HepG2 (cell line): ENCODE results near the gene PGK1. TPM values are rescaled to one million over a fixed set of nuclear protein-coding genes. Genes with fewer than 3 reads are reported as not detected.

Source experiments
- ATAC-seq: fragments of 200-7000 bp; cut with Tn5 transposase; 3 replicates; pipeline ENCODE4 v1.9.1; 2020; ENCODE audit warnings: mild to moderate bottlenecking, moderate library complexity
- BruUV-seq: library from RNA; stranded (reverse); fragments of 400-500 nt; replicated peaks from 2 replicates; lab custom pipeline; 2021; lab: Mats Ljungman, UMichigan
- CTCF ChIA-PET: fragments of 300-600 bp; formaldehyde crosslinking; extraction: SDS; loops from one replicate; lab custom pipeline; 2021; ENCODE audit warnings: low total read pairs, inconsistent platforms, low intra/inter-chr PET ratio; lab: Yijun Ruan, JAX
- POLR2A ChIA-PET: fragments of 350-600 bp; sonication (Branson Sonifier 250); formaldehyde crosslinking; loops from one replicate; lab custom pipeline; 2020; ENCODE audit warnings: antibody characterized with exemption, inconsistent platforms; lab: Yijun Ruan, JAX
- DNase-seq: peaks from one replicate; pipeline ENCODE4 v3.0.0-alpha.2; 2015; ENCODE audit warnings: low spot score
- FAIRE-seq: peaks from 3 replicates; lab custom pipeline; 2011; peaks lifted over from hg19 to GRCh38; lab: Jason Lieb, UNC
- H2AFZ ChIP-seq: one replicate; pipeline ENCODE4 v1.6.1; 2011; ENCODE audit warnings: low read length, inconsistent platforms
- H3K27ac ChIP-seq: fragments of 300-600 bp; 3 replicates; pipeline ENCODE4 v1.8.0; 2011; ENCODE audit warnings: mixed run types, mild to moderate bottlenecking, mixed read lengths, low read length, inconsistent platforms; ENCODE audit not compliant: insufficient read depth; ENCODE audit errors: extremely low read length
- H3K27me3 ChIP-seq, 2 experiments: fragments of 200-600 bp in 1 of 2; 2 replicates in 1 of 2; 3 replicates in 1 of 2; pipeline versions ENCODE4 v1.6.0 to v1.8.0; 2011; ENCODE audit warnings: low read length in 2 of 2, mild to moderate bottlenecking in 2 of 2, moderate library complexity in 2 of 2, inconsistent platforms in 1 of 2; ENCODE audit not compliant: insufficient read depth in 2 of 2, control insufficient read depth in 1 of 2
- H3K36me3 ChIP-seq, 2 experiments: fragments of 200-600 bp in 1 of 2; replicated peaks in 1 of 2; 2 replicates in 1 of 2; 3 replicates in 1 of 2; pipeline versions ENCODE4 v1.5.1 to v1.8.0; 2011; ENCODE audit warnings: low read length in 2 of 2, inconsistent platforms in 1 of 2; ENCODE audit not compliant: insufficient read depth in 2 of 2, control insufficient read depth in 1 of 2
- H3K4me1 ChIP-seq: 2 replicates; pipeline ENCODE4 v1.5.1; 2012; ENCODE audit warnings: low read length, inconsistent platforms; ENCODE audit not compliant: insufficient read depth
- H3K4me2 ChIP-seq: 2 replicates; pipeline ENCODE4 v1.6.0; 2011; ENCODE audit warnings: low read depth, low read length, inconsistent platforms
- H3K4me3 ChIP-seq, 3 experiments: fragments of 200-600 bp in 1 of 3; sonication (generic), shearing (Covaris generic) in 1 of 3; replicated peaks in 1 of 3; 2 replicates each; pipeline ENCODE4 v1.5.1; 2011 to 2016; ENCODE audit warnings: low read length in 3 of 3, inconsistent platforms in 2 of 3, low read depth in 2 of 3, mild to moderate bottlenecking in 2 of 3, control low read depth in 1 of 3, mixed read lengths in 1 of 3; ENCODE audit not compliant: insufficient read depth in 1 of 3
- H3K79me2 ChIP-seq: one replicate; pipeline ENCODE4 v1.6.1; 2011; ENCODE audit warnings: low read length, inconsistent platforms; ENCODE audit not compliant: insufficient read depth
- H3K9ac ChIP-seq: 2 replicates; pipeline ENCODE4 v1.6.0; 2011; ENCODE audit warnings: mild to moderate bottlenecking, low read depth, low read length, inconsistent platforms; ENCODE audit not compliant: insufficient read depth
- H3K9me3 ChIP-seq: 2 replicates; pipeline ENCODE4 v1.5.1; 2012; ENCODE audit warnings: mild to moderate bottlenecking, low read length
- H4K20me1 ChIP-seq: 2 replicates; pipeline ENCODE4 v1.6.0; 2011; ENCODE audit warnings: inconsistent platforms, mild to moderate bottlenecking, low read length, moderate library complexity; ENCODE audit not compliant: insufficient read depth
- CEBPB ChIP-seq: IDR thresholded peaks from 2 replicates; pipeline ENCODE4 v1.6.1; 2011; ENCODE audit warnings: low read depth, low read length, improper control_type of control experiment, borderline replicate concordance
- DR1 ChIP-seq: sonication (generic); formaldehyde crosslinking; IDR thresholded peaks from 2 replicates; pipeline ENCODE4 v1.8.0; 2021; ENCODE audit warnings: mild to moderate bottlenecking, missing genetic modification reagents, inconsistent platforms
- FOSL2 ChIP-seq: sonication (generic); formaldehyde crosslinking; IDR thresholded peaks from 2 replicates; pipeline ENCODE4 v1.4.0; 2020; ENCODE audit warnings: missing genetic modification reagents
- HNF4A ChIP-seq: sonication (generic); formaldehyde crosslinking; IDR thresholded peaks from 2 replicates; pipeline ENCODE4 v1.4.0; 2020; ENCODE audit warnings: missing genetic modification reagents
- ISX ChIP-seq: sonication (generic); formaldehyde crosslinking; conservative IDR thresholded peaks from 2 replicates; pipeline ENCODE4 v1.5.0; 2020; ENCODE audit warnings: missing genetic modification reagents
- KDM6A ChIP-seq: IDR thresholded peaks from 2 replicates; pipeline ENCODE4 v1.6.1; 2016; ENCODE audit warnings: low read depth
- SAP130 ChIP-seq: IDR thresholded peaks from 2 replicates; pipeline ENCODE4 v1.6.1; 2016; ENCODE audit warnings: low read depth
- SP5 ChIP-seq: IDR thresholded peaks from 2 replicates; pipeline ENCODE4 v1.6.1; 2016; ENCODE audit warnings: low read depth, borderline replicate concordance
- THAP11 ChIP-seq: IDR thresholded peaks from 2 replicates; pipeline ENCODE4 v1.6.1; 2016; ENCODE audit warnings: missing biosample characterization, missing genetic modification reagents
- ZNF761 ChIP-seq: sonication (generic); formaldehyde crosslinking; conservative IDR thresholded peaks from 2 replicates; pipeline ENCODE4 v1.4.0; 2020; ENCODE audit warnings: mild to moderate bottlenecking, missing genetic modification reagents
- WGBS: methylation state at CpG from one replicate; pipeline ENCODE4 v1.1.6; 2017; ENCODE audit warnings: low lambda C conversion rate; 5-methylcytosine and 5-hydroxymethylcytosine counted together
- in situ Hi-C: cut with HindIII; loops from 2 replicates; pipeline ENCODE4 v1.10.0; 2017; ENCODE audit warnings: low pct_unique_long_range_greater_than_20kb; ENCODE audit not compliant: extremely low pct_ligation_motif_present
- intact Hi-C: fragments of 100-400 bp; cut with micrococcal nuclease; formaldehyde crosslinking; loops from one replicate; pipeline ENCODE4 v1.10.0; 2022; ENCODE audit not compliant: unreplicated experiment
- polyA plus RNA-seq, 8 experiments: library from polyadenylated mRNA; depleted of rRNA in 3 of 8; stranded (reverse) in 7 of 8; unstranded in 1 of 8; fragments of >200 nt; fragmentation: Illumina TruSeq in 4 of 8; extraction: Trizol in 4 of 8; gene quantifications; 2 replicates each; pipeline versions ENCODE4 v1.2.1 to v1.2.3, GENCODE V29; 2011 to 2016; ENCODE audit warnings: low read depth in 4 of 8, missing spikeins in 1 of 8, mixed read lengths in 1 of 8; ENCODE audit not compliant: insufficient read depth in 1 of 8
- total RNA-seq, 5 experiments: library from RNA; depleted of rRNA; stranded (reverse); fragments of >200 nt; fragmentation: Illumina TruSeq; extraction: Trizol; gene quantifications; 2 replicates each; pipeline ENCODE4 v1.2.3, GENCODE V29; 2016; ENCODE audit warnings: low read depth in 1 of 5
- TF ChIP-seq, protein P1 (sequence below): sonication (generic); formaldehyde crosslinking; IDR thresholded peaks from 2 replicates; pipeline ENCODE4 v1.8.0; 2022; ENCODE audit warnings: missing genetic modification reagents, mild to moderate bottlenecking, borderline replicate concordance
- TF ChIP-seq, protein P2 (sequence below): sonication (generic); formaldehyde crosslinking; IDR thresholded peaks from 2 replicates; pipeline ENCODE4 v1.4.0; 2020; ENCODE audit warnings: missing genetic modification reagents, mild to moderate bottlenecking, borderline replicate concordance

Gene PGK1
- total and polyA plus RNA-seq, 2 of the 13 experiments (the other 11 are each of a cell fraction or from before 2014, with no cell fraction given) = 325 to 1,274 TPM

DNA sequence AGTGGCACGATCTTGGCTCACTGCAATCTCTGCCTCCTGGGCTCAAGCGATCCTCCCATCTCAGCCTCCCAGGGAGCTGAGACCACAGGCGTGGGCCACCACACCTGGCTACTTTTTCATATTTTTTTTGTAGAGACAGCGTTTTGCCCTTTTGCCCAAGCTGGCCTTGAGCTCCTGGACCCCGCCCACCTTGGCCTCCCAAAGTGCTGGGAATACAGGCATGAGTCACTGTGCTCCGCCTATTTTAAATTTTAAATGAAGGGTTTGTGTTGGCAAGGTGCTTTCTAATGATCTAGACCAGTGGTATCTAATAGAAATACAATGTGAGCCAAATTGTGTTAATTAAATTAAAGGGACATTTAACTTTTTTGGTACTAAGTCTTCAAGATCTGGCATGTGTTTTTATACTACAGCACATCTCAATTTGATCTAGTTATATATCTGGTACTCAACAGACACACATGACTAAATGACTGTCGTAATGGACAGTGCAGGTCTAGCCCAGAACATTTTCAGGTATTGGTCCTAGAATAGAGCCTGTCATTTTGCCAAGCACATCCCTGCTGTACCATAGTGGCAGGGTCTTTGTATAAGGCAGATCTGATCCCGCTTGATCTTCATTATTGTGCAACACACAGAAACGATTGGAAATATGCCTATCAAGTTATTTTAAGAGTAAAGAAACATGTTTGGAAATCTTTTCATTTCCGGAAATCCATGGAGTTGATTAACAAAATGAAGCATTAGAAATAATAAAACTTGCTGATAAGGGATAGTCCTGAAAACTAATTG lies 7.3 kb downstream of the PGK1 start:
- peaks cover 98% of the 10 kb centered on the region for H4K20me1 ChIP-seq
- ATAC-seq (peak; percentile 34; the same call in 1 of the 3 replicates), DNase-seq (peak; percentile 30), FAIRE-seq (no peak)
- H3K4me3 ChIP-seq = peak overlapping the region in 1 of 3 experiments; percentile 16; a peak in 3 of 6 replicates
- peak overlapping the region; percentile 42; the same call in 1 of the 2 replicates for H3K4me2 ChIP-seq
- no TSS peak for BruUV-seq
- H3K9me3 ChIP-seq = no peaks in the 10 kb centered on the region
- H3K9ac ChIP-seq = no peak overlapping the region
- H3K27me3 ChIP-seq = no peaks in the 10 kb centered on the region
- TF ChIP-seq THAP11 (CRISPR knock-in tag) (no peak), SAP130 (CRISPR knock-in tag) (peak; percentile 29; the same call in 1 of the 2 replicates), CEBPB (0 out of 2 replicates have a peak, but pooled peaks have one; percentile 29), DR1 (CRISPR knock-in tag) (no peak), FOSL2 (CRISPR knock-in tag) (peak; percentile 82), KDM6A (CRISPR knock-in tag) (no peak), ISX (no peak), ZNF761 (CRISPR knock-in tag) (no peak), HNF4A (CRISPR knock-in tag) (peak; percentile 15; the same call in 1 of the 2 replicates), SP5 (CRISPR knock-in tag) (peak; percentile 73; the same call in 1 of the 2 replicates)
- TF ChIP-seq, protein P1, sequence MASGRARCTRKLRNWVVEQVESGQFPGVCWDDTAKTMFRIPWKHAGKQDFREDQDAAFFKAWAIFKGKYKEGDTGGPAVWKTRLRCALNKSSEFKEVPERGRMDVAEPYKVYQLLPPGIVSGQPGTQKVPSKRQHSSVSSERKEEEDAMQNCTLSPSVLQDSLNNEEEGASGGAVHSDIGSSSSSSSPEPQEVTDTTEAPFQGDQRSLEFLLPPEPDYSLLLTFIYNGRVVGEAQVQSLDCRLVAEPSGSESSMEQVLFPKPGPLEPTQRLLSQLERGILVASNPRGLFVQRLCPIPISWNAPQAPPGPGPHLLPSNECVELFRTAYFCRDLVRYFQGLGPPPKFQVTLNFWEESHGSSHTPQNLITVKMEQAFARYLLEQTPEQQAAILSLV (CRISPR knock-in tag) = no peak
- TF ChIP-seq, protein P2, sequence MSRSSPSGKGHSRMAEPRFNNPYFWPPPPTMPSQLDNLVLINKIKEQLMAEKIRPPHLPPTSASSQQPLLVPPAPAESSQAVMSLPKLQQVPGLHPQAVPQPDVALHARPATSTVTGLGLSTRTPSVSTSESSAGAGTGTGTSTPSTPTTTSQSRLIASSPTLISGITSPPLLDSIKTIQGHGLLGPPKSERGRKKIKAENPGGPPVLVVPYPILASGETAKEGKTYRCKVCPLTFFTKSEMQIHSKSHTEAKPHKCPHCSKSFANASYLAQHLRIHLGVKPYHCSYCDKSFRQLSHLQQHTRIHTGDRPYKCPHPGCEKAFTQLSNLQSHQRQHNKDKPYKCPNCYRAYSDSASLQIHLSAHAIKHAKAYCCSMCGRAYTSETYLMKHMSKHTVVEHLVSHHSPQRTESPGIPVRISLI (CRISPR knock-in tag) = 0 out of 2 replicates have a peak, but pooled peaks have one; percentile 31
- ChIA-PET CTCF (no interaction called here), POLR2A (interaction anchor here (1.0 kb wide), 1 partner anchor 216 kb away, joined by 3 read pairs; the partner anchor contains the start of gene MAGT1)
- in situ Hi-C loops (loop anchor here (25.0 kb wide), 1 partner anchor 199 kb away; the partner anchor contains the start of gene ATP7A), intact Hi-C loops (no loop called here)
- H2AFZ ChIP-seq = no peak overlapping the region
- WGBS = 66% methylated on average over 10 of the region's 10 CpGs
- peaks cover 5 to 26% of the 10 kb centered on the region in 2 experiments for H3K36me3 ChIP-seq
- no peak overlapping the region for H3K27ac ChIP-seq
- peaks cover 74% of the 10 kb centered on the region for H3K4me1 ChIP-seq
- H3K79me2 ChIP-seq = peaks cover 94% of the 10 kb centered on the region
